Ishikawa (cell line): ENCODE measurements around the gene EFHC1.

Experiments used
- CEBPB ChIP-seq: IDR thresholded peaks from 2 replicates; pipeline ENCODE4 v1.6.1; 2012
- CREB1 ChIP-seq: IDR thresholded peaks from 2 replicates; pipeline ENCODE4 v1.6.1; 2012; ENCODE audit warnings: low read depth
- EGR1 ChIP-seq: IDR thresholded peaks from 2 replicates; pipeline ENCODE4 v1.6.1; 2012
- EP300 ChIP-seq: IDR thresholded peaks from 2 replicates; pipeline ENCODE4 v1.6.1; 2012; ENCODE audit warnings: borderline replicate concordance
- FOXM1 ChIP-seq: IDR thresholded peaks from 2 replicates; pipeline ENCODE4 v1.6.1; 2012; ENCODE audit warnings: low read depth, borderline replicate concordance
- MAX ChIP-seq: IDR thresholded peaks from 2 replicates; pipeline ENCODE4 v1.6.1; 2012
- NFIC ChIP-seq: IDR thresholded peaks from 2 replicates; pipeline ENCODE4 v1.6.1; 2012
- RAD21 ChIP-seq: IDR thresholded peaks from 2 replicates; pipeline ENCODE4 v1.6.1; 2012; ENCODE audit warnings: low read depth
- TAF1 ChIP-seq: IDR thresholded peaks from 2 replicates; pipeline ENCODE4 v1.6.1; 2012; ENCODE audit warnings: low read depth, mild to moderate bottlenecking
- TCF12 ChIP-seq: IDR thresholded peaks from 2 replicates; pipeline ENCODE4 v1.6.1; 2012; ENCODE audit warnings: low read depth
- TEAD4 ChIP-seq: IDR thresholded peaks from 2 replicates; pipeline ENCODE4 v1.6.1; 2012
- USF1 ChIP-seq: IDR thresholded peaks from 2 replicates; pipeline ENCODE4 v1.6.1; 2012
- YY1 ChIP-seq: IDR thresholded peaks from 2 replicates; pipeline ENCODE4 v1.6.1; 2012; ENCODE audit warnings: low read depth
- ZBTB7A ChIP-seq: IDR thresholded peaks from 2 replicates; pipeline ENCODE4 v1.6.1; 2012; ENCODE audit warnings: low read depth
- TF ChIP-seq, protein P1 (sequence below): IDR thresholded peaks from 2 replicates; pipeline ENCODE4 v1.6.1; 2012; ENCODE audit warnings: low read depth, mild to moderate bottlenecking

The EFHC1 gene

GRCh38 chr6:52495922-52496321 is 75.8 kb downstream of the EFHC1 start:
- TF ChIP-seq TCF12 (no peak), USF1 (no peak), EGR1 (no peak), RAD21 (peak; percentile 37; the same call in 1 of the 2 replicates), TEAD4 (no peak), MAX (no peak)
- TF ChIP-seq, protein P1, sequence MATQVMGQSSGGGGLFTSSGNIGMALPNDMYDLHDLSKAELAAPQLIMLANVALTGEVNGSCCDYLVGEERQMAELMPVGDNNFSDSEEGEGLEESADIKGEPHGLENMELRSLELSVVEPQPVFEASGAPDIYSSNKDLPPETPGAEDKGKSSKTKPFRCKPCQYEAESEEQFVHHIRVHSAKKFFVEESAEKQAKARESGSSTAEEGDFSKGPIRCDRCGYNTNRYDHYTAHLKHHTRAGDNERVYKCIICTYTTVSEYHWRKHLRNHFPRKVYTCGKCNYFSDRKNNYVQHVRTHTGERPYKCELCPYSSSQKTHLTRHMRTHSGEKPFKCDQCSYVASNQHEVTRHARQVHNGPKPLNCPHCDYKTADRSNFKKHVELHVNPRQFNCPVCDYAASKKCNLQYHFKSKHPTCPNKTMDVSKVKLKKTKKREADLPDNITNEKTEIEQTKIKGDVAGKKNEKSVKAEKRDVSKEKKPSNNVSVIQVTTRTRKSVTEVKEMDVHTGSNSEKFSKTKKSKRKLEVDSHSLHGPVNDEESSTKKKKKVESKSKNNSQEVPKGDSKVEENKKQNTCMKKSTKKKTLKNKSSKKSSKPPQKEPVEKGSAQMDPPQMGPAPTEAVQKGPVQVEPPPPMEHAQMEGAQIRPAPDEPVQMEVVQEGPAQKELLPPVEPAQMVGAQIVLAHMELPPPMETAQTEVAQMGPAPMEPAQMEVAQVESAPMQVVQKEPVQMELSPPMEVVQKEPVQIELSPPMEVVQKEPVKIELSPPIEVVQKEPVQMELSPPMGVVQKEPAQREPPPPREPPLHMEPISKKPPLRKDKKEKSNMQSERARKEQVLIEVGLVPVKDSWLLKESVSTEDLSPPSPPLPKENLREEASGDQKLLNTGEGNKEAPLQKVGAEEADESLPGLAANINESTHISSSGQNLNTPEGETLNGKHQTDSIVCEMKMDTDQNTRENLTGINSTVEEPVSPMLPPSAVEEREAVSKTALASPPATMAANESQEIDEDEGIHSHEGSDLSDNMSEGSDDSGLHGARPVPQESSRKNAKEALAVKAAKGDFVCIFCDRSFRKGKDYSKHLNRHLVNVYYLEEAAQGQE, result no peak

DNA sequence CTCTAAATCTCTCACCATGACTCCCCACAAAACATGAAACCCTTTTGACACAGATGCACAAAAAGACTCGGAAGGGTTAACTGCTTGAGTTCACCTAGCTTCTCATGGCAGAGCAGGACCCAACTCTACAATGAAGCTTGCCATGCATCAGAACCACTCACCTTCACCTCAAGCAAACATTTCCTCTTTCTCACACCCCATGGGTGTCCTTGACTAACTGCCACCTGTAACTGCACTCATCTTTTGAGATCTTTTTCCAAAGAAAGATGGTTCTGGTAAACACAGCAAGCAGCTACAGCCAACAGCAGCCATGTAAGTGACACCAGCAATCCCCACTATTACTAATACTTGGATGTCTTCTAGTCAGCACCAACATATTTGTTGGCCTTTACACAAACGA is 76.5 kb downstream of the EFHC1 start:
- TF ChIP-seq TAF1 (no peak), TEAD4 (no peak), USF1 (no peak), RAD21 (no peak), EP300 (no peak)

DNA sequence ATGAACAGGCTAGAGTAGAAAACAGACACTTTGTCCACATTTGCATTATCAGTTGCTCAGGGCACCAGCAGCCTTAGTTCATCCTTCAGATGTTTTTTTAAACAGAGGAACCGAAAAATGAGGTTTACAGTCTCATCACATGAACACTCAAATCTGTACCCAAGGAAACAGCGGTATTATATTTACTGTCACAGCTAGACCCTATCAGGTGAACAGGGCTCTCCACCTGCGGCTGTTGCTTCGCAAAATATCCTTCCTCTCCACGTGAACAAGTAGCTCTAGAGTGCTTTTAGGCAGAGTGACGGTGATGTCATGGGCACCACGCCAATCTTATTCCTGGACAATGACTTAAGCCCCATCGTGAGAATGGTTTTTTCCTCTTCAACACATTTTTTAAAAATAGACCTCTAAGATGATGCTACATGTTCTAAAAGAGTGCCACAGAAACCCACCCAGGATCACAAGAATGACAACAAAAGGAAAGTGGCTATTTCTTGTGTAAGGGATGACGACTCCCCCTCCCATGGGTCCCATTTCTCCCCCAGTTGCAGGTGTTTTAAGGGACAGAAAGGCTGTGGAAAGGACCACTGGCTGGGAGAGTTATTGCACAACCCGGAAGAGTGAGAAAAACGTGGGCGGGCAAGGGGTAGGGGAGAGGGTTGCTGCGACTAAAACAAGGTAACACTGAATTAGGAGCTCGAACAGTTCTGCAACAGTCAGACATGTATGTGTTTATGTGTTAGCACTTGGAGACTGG is 77.7 kb downstream of the EFHC1 start:
- TF ChIP-seq TEAD4, result no peak

- TF ChIP-seq USF1 (no peak), CREB1 (no peak)
Observed at GRCh38 chr6:52498538-52499017, 78.4 kb downstream of the EFHC1 start.

- TF ChIP-seq EP300, result no peak
- TF ChIP-seq YY1, result no peak
- TF ChIP-seq TAF1, result no peak
- TF ChIP-seq USF1, result no peak
- no peak for TF ChIP-seq CREB1
- TF ChIP-seq CEBPB, result no peak
- TF ChIP-seq TEAD4, result no peak
- no peak for TF ChIP-seq TCF12
- TF ChIP-seq RAD21, result no peak
- no peak for TF ChIP-seq FOXM1
- TF ChIP-seq NFIC, result no peak
- no peak for TF ChIP-seq ZBTB7A
- TF ChIP-seq, protein P1, result no peak
- no peak for TF ChIP-seq MAX
- no peak for TF ChIP-seq EGR1
Observed at GRCh38 chr6:52499026-52499425, 78.9 kb downstream of the EFHC1 start.

- no peak for TF ChIP-seq YY1
- peak; percentile 8; the same call in 1 of the 2 replicates for TF ChIP-seq RAD21
Observed at GRCh38 chr6:52499681-52500236, 79.6 kb downstream of the EFHC1 start.
